PC-3 (cell line): Measurements from ENCODE around the gene CARTPT. TPM values are rescaled to one million over a fixed set of nuclear protein-coding genes. Genes with fewer than 3 reads are reported as not detected.
A peak's percentile ranks its signal among the peaks of the same experiment; 100 is the strongest.

Experiments used
- ATAC-seq: fragments of 200-7000 bp; cut with Tn5 transposase; 2 replicates; pipeline ENCODE4 v1.9.1; 2020; ENCODE audit warnings: mild to moderate bottlenecking, moderate library complexity
- BruUV-seq: library from RNA; stranded (reverse); fragments of 400-500 nt; replicated peaks from 2 replicates; lab custom pipeline; 2021; lab: Mats Ljungman, UMichigan
- CTCF ChIA-PET: fragments of 300-600 bp; sonication (Branson Sonifier 250); formaldehyde crosslinking; loops from one replicate; lab custom pipeline; 2022; ENCODE audit warnings: antibody characterized with exemption; lab: Charles Lee
- POLR2A ChIA-PET: fragments of 300-600 bp; sonication (Branson Sonifier 250); formaldehyde crosslinking; loops from one replicate; lab custom pipeline; 2022; ENCODE audit warnings: antibody characterized with exemption; ENCODE audit not compliant: unreplicated experiment; lab: Charles Lee
- DNase-seq: peaks from one replicate; pipeline ENCODE4 v3.0.0-alpha.2; 2015
- H2AFZ ChIP-seq: fragments of 300-600 bp; sonication (generic); 2 replicates; pipeline ENCODE4 v1.6.0; 2016; ENCODE audit warnings: antibody characterized with exemption, low read length
- H3F3A ChIP-seq: fragments of 300-600 bp; sonication (generic); one replicate; pipeline ENCODE4 v1.6.0; 2017; ENCODE audit warnings: antibody characterized with exemption, low read length, control low read depth, mild to moderate bottlenecking; ENCODE audit not compliant: unreplicated experiment
- H3K27ac ChIP-seq: fragments of 300-600 bp; sonication (generic); 2 replicates; pipeline ENCODE4 v1.5.1; 2016; ENCODE audit warnings: mild to moderate bottlenecking, low read length
- H3K27me3 ChIP-seq: fragments of 300-600 bp; sonication (generic); 2 replicates; pipeline ENCODE4 v1.6.1; 2016; ENCODE audit warnings: low read length, mixed read lengths
- H3K36me3 ChIP-seq: fragments of 300-600 bp; sonication (generic); 2 replicates; pipeline ENCODE4 v1.6.1; 2016; ENCODE audit warnings: low read depth, mixed run types, low read length, mixed read lengths
- H3K4me1 ChIP-seq: fragments of 300-600 bp; sonication (generic); 2 replicates; pipeline ENCODE4 v1.5.1; 2016; ENCODE audit warnings: low read length; ENCODE audit not compliant: insufficient read depth
- H3K4me2 ChIP-seq: fragments of 300-600 bp; sonication (generic); 2 replicates; pipeline ENCODE4 v1.6.0; 2016; ENCODE audit warnings: low read length
- H3K4me3 ChIP-seq: fragments of 300-600 bp; sonication (generic); 2 replicates; pipeline ENCODE4 v1.5.1; 2016; ENCODE audit warnings: mild to moderate bottlenecking, low read length, mixed read lengths
- H3K79me2 ChIP-seq: fragments of 300-600 bp; sonication (generic); 2 replicates; pipeline ENCODE4 v1.6.1; 2017; ENCODE audit warnings: low read length, mixed read lengths
- H3K9ac ChIP-seq: fragments of 300-600 bp; sonication (generic); 2 replicates; pipeline ENCODE4 v1.6.0; 2016; ENCODE audit warnings: mild to moderate bottlenecking, low read length
- H3K9me2 ChIP-seq: fragments of 300-600 bp; sonication (generic); replicated peaks from 2 replicates; pipeline ENCODE4 v1.6.1; 2016; ENCODE audit warnings: mixed run types, low read length, mixed read lengths
- H3K9me3 ChIP-seq: fragments of 300-600 bp; sonication (generic); 2 replicates; pipeline ENCODE4 v1.6.1; 2016; ENCODE audit warnings: low read length, mixed read lengths
- H4K20me1 ChIP-seq: fragments of 300-600 bp; sonication (generic); 2 replicates; pipeline ENCODE4 v1.6.1; 2016; ENCODE audit warnings: low read length, mixed read lengths
- CTCF ChIP-seq: fragments of 300-600 bp; sonication (generic); conservative IDR thresholded peaks from 2 replicates; pipeline ENCODE4 v1.5.1; 2017; ENCODE audit warnings: antibody characterized with exemption, low read depth, mild to moderate bottlenecking, low read length
- EZH2 ChIP-seq: fragments of 300-600 bp; sonication (generic); IDR thresholded peaks from one replicate; pipeline ENCODE4 v1.6.1; 2017; ENCODE audit warnings: antibody characterized with exemption, mild to moderate bottlenecking, low read length; ENCODE audit not compliant: unreplicated experiment
- EZH2phosphoT487 ChIP-seq: fragments of 300-600 bp; sonication (generic); IDR thresholded peaks from 2 replicates; pipeline ENCODE4 v1.6.1; 2018; ENCODE audit warnings: mild to moderate bottlenecking, antibody characterized with exemption, low read length, borderline replicate concordance
- intact Hi-C: fragments of 100-400 bp; cut with micrococcal nuclease; formaldehyde crosslinking; loops from 2 replicates; pipeline ENCODE4 v1.9.0; 2023
- total RNA-seq: library from RNA; depleted of rRNA; stranded (reverse); fragments of >200 nt; gene quantifications from 2 replicates; pipeline ENCODE4 v1.2.3, GENCODE V29; 2014

The CARTPT gene
- total RNA-seq, 1 experiment from 2014 or later = not detected

DNA sequence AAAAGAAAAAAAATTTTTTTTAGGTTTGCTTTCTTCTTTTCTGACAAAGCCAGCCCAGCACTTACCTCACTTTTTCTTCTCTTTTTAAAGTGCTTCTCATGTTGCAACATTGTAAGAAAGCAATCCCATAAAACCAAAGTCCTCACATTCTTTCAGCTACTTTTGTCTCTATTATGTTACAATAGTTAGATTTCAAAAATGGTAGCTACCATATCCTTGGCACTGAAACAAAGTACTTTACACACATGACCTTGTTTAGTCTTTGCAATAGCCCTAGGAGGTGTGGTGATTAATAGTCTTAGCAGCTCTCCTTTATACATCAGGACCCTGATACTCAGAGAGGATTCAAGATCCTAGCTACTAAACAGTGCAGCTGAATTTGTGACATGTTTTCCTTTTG is 23.5 kb upstream of the CARTPT start:
- H3K36me3 ChIP-seq = no peaks in the 10 kb centered on the region
- DNase-seq = no peak
- 0 out of 2 replicates have a peak, but pooled peaks cover 2% of the 10 kb centered on the region for H3K27me3 ChIP-seq
- no peaks in the 10 kb centered on the region for H3K4me1 ChIP-seq
- BruUV-seq = no TSS peak
- H3K9me2 ChIP-seq = no peaks in the 10 kb centered on the region
- H3K9ac ChIP-seq = no peak overlapping the region
- H3K27ac ChIP-seq = no peak overlapping the region
- H3K79me2 ChIP-seq = no peaks in the 10 kb centered on the region
- TF ChIP-seq CTCF (no peak), EZH2phosphoT487 (no peak), EZH2 (no peak)
- ChIA-PET CTCF (no interaction called here), POLR2A (no interaction called here)
- H2AFZ ChIP-seq = no peak overlapping the region
- H3K9me3 ChIP-seq = no peaks in the 10 kb centered on the region
- H4K20me1 ChIP-seq = no peaks in the 10 kb centered on the region
- H3K4me2 ChIP-seq = no peak overlapping the region
- H3K4me3 ChIP-seq = no peak overlapping the region
- ATAC-seq = no peak
- intact Hi-C loops = no loop called here
- H3F3A ChIP-seq = no peaks in the 10 kb centered on the region

GRCh38 chr5:71697967-71698366 is 21.1 kb upstream of the CARTPT start:
- ChIA-PET POLR2A (no interaction called here), CTCF (no interaction called here)
- intact Hi-C loops = no loop called here
- H3K36me3 ChIP-seq = no peaks in the 10 kb centered on the region
- H3K27me3 ChIP-seq = no peaks in the 10 kb centered on the region
- H3K4me1 ChIP-seq = no peaks in the 10 kb centered on the region
- ATAC-seq (no peak), DNase-seq (no peak)
- H3K27ac ChIP-seq = no peak overlapping the region
- no peak overlapping the region for H3K4me3 ChIP-seq
- no peak overlapping the region for H3K9ac ChIP-seq
- no peak overlapping the region for H2AFZ ChIP-seq
- H4K20me1 ChIP-seq = no peaks in the 10 kb centered on the region
- no peak overlapping the region for H3K4me2 ChIP-seq
- TF ChIP-seq CTCF (peak; percentile 58), EZH2 (no peak)
- H3K79me2 ChIP-seq = no peaks in the 10 kb centered on the region
- no peaks in the 10 kb centered on the region for H3F3A ChIP-seq
- no peaks in the 10 kb centered on the region for H3K9me3 ChIP-seq
- no peaks in the 10 kb centered on the region for H3K9me2 ChIP-seq
- no TSS peak for BruUV-seq

- no peaks in the 10 kb centered on the region for H3K9me2 ChIP-seq
- H4K20me1 ChIP-seq = no peaks in the 10 kb centered on the region
- no peaks in the 10 kb centered on the region for H3F3A ChIP-seq
- no peaks in the 10 kb centered on the region for H3K79me2 ChIP-seq
- H3K9ac ChIP-seq = no peak overlapping the region
- H3K4me3 ChIP-seq = no peak overlapping the region
- H3K9me3 ChIP-seq = no peaks in the 10 kb centered on the region
- H2AFZ ChIP-seq = no peak overlapping the region
- ChIA-PET POLR2A (no interaction called here), CTCF (no interaction called here)
- TF ChIP-seq EZH2phosphoT487 (no peak), EZH2 (no peak), CTCF (no peak)
- H3K36me3 ChIP-seq = no peaks in the 10 kb centered on the region
- no TSS peak for BruUV-seq
- peak; percentile 6 for DNase-seq
- no peaks in the 10 kb centered on the region for H3K27me3 ChIP-seq
- H3K27ac ChIP-seq = no peak overlapping the region
- intact Hi-C loops = no loop called here
- no peak overlapping the region for H3K4me2 ChIP-seq
- ATAC-seq = no peak
- no peaks in the 10 kb centered on the region for H3K4me1 ChIP-seq
These were observed 19.8 kb upstream of the CARTPT start for GRCh38 chr5:71699233-71699632.
